Inferior parietal cortex (tissue), 1 donor: ENCODE measurements around the gene PRRG4.
A peak's percentile ranks its signal among the peaks of the same experiment; 100 is the strongest.
"Not testable (repeated sequence)": the region's sequence is repeated elsewhere in the genome, so short reads cannot be mapped to it uniquely, and the experiment has no call there.

Experiments used
- DNase-seq: peaks from one replicate; pipeline ENCODE4 v3.0.0-alpha.2; 2016; ENCODE audit errors: extremely low spot score

PRRG4 gene

DNA sequence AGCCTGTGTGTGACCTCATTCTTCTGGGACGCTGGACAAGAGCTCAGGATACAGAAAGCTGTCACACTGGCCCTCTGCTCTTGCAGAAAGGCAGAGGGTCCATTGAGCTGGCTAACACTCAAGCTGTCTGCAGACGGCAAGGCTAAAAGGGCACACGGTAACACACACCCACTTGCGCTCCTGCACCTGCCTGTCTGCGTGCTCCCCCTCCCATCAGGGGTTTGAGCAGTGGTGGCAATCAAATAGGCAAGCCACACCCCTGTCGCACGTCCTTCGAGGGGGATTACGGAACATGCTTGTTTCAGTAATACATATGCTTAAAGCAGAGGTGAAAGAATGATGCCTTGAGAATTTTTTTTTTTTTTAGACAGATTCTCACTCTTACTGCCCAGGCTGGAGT, 55.8 kb downstream of the PRRG4 start:
- DNase-seq = no peak

- no peak for DNase-seq
Measured at GRCh38 chr11:32886180-32886579, 56.5 kb downstream of the PRRG4 start.

DNA sequence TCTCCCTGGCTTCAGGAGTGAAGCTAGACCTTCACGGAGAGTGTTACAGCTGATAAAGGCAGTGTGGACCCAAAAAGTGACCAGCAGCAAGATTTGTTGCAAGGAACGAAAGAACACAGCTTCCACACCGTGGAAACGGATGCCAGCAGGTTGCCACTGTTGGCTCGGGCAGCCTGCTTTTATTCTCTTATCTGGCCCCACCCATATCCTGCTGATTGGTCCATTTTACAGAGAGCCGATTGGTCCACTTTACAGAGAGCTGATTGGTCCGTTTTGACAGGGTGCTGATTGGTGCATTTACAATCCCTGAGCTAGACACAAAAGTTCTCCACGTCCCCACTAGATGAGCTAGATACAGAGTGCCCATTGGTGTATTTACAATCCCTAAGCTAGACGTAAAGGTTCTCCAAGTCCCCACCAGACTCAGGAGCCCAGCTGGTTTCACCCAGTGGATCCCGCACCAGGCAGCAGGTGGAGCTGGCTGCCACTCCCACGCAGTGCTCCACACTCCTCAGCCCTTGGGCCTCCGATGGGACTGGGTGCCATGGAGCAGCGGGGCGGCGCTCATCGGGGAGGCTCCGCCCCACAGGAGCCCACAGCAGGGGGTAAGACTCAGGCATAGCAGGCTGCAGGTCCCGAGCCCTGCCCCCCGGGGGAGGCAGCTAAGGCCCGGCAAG, 58.1 kb downstream of the PRRG4 start:
- DNase-seq = not testable (repeated sequence)

GRCh38 chr11:32888384-32888710, 58.6 kb downstream of the PRRG4 start:
- not testable (repeated sequence) for DNase-seq

DNA sequence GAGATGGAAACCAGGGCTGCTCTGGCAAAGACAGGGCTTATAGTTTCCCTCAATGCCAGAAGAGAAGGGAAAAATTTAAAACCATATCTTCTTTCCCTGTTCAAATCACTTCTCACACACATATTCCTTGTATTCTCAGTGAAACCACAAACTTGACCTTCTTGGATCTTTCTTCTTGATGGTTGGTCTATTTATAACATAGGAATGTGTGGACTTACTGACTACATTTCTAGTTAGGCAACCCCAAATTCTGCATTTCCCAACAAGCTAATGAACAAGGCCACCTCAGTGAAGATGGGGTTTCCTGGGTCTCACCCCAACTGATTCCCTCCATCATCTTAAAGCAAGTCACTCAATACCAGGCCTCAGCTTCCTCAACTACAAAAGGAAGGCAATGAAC, 59.1 kb downstream of the PRRG4 start:
- DNase-seq = no peak

DNA sequence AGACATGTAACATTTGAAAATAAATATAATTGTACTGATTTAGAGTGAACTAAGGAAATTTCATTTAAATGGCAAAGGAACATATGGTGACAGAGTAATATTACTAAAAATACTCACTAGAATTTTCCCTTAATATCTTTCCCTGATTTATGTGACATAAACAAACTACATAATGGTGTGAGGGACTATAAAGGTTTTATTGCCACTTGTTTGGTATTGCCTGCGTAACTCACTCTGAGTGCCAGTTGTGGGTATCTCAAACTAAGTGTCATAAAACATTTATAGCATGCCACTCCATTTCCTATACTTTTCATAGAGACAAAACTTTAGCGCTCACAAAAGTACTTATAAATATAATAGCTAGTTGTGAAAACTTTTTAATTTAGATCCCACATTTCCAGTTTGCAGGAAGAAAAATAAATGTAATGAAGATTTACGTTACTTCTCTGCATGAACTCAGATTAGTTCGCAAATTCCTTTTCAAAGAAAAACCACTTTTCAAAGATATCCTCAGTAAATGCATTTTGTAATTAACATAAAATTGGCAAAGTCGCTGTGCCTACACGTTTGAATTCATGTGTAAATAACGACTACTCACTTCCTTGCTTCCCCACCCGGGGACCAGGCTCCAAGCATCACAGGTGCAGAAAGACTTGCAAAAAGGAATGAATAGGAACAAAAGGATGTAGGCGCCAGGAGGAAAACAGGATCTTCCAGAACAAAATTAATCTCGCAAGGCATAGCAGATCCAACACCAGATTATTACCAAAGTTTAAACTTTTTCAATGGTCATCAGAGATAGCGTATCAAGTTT, 61.3 kb downstream of the PRRG4 start:
- no peak for DNase-seq

GRCh38 chr11:32891657-32892354, 62.1 kb downstream of the PRRG4 start:
- no peak for DNase-seq

DNA sequence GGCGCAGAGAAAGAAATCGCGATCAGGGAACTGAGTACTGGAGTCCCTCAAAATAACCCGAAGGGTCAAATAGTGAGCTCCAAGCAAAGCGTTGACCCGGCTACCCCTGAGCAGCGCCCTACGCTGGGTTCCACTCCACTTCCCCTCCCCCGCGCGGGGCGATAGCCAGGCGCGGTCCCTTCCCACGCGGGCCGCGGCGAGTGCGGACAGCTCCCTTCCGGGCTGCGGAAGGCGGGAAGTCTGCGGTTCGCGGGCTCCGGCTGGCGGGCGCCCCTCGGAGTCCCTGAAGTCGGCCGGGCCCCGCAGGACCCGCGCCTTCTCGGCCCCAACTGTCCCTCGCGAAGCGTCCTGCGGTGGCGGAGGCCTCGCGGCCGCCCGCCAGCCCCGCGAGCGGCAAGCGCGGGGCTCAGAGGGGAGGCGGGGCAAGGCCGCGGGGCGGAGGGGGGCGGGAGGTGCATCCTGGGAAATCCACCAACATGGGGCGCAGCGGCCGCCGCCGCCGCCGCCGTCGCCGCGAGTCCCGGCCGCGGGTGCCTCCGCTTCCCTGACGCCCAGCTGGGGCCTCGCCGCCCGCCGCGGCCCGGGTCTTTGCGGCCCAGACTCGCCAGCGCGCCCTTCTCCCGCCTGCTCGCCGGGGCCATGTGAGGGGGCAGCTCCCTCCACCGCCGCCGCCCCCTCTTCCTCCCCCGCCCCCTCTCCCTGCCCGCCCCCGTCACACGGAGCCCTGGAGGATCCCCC, 62.8 kb downstream of the PRRG4 start, which contains the start of gene QSER1:
Gene QSER1 (plus strand): TSS at position 457 of the 738 bp plus-strand sequence. CDS start 315 bp downstream, outside the sequence.
- DNase-seq = peak; percentile 66

DNA sequence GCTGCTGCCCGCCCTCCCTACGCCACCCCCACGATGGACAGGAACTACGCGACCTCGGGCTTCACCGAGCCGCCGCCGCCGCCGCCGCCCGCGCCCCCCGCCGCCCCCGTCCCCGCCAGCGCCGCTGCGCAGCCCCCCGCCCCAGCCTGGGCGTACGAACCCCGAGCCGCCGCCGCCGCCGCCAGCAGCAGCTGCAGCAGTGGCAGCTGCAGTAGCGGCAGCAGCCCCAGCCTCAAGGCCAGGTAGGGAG, 63.3 kb downstream of the PRRG4 start:
- no peak for DNase-seq

DNA sequence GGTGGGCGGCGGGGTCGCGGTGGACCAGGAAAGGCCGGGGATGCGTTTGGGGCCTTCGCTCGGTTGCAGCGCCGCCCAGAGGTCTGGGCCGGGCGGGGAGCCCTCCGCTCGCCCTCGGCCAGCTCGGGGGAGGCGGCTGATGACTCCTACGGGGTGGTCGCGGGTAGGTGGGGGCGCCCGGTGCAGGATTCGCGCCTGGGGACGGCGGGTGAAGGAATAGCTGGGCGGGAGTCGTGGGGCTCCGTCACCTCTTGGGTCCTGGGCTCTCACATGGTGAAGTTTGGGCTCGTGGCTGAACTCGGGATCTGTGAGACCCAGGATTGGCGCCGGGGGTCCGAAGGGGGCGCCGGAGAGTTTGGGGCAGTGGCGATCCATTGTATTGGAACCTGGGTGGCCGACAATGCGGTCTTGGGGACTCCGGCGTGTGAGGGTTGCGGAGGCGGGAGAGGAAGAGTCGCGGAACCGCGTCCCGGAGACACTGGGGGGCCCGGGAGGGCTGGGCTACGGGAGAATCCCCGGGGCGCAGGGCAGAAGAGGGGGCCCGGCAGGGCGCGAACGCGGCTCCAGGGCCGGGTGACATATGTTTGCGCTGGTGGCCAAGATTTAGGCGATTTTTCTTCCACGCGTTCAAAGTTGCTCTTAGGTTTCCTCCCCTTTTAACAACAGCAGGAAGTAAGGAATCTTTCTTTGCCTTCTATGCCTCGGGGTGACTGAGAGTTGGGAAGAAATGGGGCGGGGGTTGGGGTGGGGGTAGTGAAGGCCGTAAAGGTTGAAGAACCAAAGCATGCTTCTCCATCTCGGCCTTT, 63.8 kb downstream of the PRRG4 start:
- DNase-seq = peak; percentile 36

GRCh38 chr11:32894149-32894827, 64.6 kb downstream of the PRRG4 start:
- peak; percentile 37 for DNase-seq

GRCh38 chr11:32894921-32895320, 65.2 kb downstream of the PRRG4 start:
- no peak for DNase-seq

DNA sequence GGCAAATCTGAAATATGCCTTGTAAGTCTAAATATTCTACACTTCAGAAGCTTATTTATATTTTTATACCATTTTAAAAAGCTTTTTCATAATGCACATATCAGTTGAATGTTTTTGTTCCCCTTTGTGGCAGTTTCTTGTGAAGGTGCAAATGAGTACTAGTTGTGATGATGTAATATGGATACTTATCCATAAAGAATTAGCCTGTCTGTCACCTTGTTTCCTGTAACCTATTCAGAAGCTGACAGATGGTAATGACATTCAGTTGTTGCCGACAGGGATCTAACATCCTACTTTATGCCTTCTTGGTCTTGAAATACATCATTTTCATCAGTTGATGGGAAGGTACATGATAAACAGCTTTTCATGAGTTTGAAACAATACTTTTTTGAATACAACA, 65.7 kb downstream of the PRRG4 start:
- no peak for DNase-seq

GRCh38 chr11:32897103-32897502, 67.4 kb downstream of the PRRG4 start:
- no peak for DNase-seq

DNA sequence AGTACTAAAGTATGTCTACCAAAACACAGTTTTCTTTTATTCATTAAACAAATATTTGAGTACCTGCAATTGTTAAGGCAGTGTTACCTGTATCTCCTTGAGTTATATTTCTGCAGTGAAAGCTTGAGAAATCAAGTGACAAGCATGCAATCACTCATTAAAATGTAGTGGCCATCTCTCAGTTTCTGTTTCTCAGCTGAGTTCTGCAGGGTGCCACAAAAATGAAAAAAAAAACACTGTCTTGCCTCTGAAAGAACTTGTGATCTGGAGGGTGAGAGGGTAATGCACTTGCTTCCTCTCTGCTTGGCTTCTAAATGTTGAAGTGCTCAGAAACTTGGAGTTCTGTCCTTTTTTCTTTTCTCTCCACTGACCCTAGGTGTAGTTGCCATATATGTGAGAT, 69.7 kb downstream of the PRRG4 start:
- DNase-seq = no peak

- no peak for DNase-seq
Measured at GRCh38 chr11:32902089-32902665, 72.5 kb downstream of the PRRG4 start.

DNA sequence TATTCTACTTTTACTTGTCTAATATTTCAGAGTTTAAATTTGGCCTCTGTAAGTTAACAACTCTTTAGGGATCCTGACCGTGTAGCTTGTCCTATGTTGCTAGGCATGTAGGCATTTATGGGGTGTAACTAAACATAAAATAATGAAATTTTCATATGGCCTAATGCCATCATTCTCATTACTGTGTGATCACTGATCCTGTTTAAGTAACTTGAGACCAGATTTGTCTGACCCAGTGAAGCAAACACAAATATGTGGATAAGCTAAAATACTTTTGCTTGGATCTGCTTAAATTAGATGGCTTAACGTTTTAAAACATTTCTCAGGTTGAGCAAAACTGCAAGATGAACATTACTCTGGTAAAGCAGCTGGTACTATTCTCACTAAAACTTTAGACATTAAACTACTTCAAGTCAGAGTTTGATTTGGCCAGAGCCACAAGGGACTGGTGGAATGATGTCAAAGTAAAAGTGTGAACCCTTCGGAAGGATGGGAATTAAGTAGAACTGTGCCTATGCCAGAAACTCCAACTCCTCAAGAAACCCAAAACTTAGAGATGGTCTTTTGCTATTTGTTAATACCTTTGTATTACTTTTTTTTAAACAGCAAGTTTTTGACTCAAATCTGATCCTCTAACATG, 75.4 kb downstream of the PRRG4 start:
- no peak for DNase-seq
